NT2/D1 (cell line): ENCODE measurements around the gene CATSPER3.
"Not testable (repeated sequence)": the region's sequence is repeated elsewhere in the genome, so short reads cannot be mapped to it uniquely, and the experiment has no call there.

ENCODE experiments used
- DNase-seq: peaks from one replicate; pipeline ENCODE4 v3.0.0-alpha.2; 2011; ENCODE audit warnings: low read depth, low spot score
- H3K27me3 ChIP-seq: 2 replicates; pipeline ENCODE4 v1.6.0; 2011; ENCODE audit warnings: mild to moderate bottlenecking; ENCODE audit not compliant: insufficient read length, insufficient read depth
- H3K36me3 ChIP-seq: 2 replicates; pipeline ENCODE4 v1.6.1; 2011; ENCODE audit warnings: mild to moderate bottlenecking, low read length, mixed read lengths; ENCODE audit not compliant: insufficient read depth, insufficient read length
- H3K4me1 ChIP-seq: 2 replicates; pipeline ENCODE4 v1.5.1; 2011; ENCODE audit not compliant: insufficient read depth, insufficient read length
- H3K4me3 ChIP-seq: 2 replicates; pipeline ENCODE4 v1.5.1; 2011; ENCODE audit warnings: low read depth; ENCODE audit not compliant: insufficient read length
- H3K9ac ChIP-seq: 2 replicates; pipeline ENCODE4 v1.6.0; 2011; ENCODE audit warnings: low read depth; ENCODE audit not compliant: insufficient read length
- H3K9me3 ChIP-seq: 2 replicates; pipeline ENCODE4 v1.5.1; 2011; ENCODE audit warnings: mild to moderate bottlenecking, low read length; ENCODE audit not compliant: insufficient read depth
- SUZ12 ChIP-seq: IDR thresholded peaks from 2 replicates; pipeline ENCODE4 v1.6.1; 2011; ENCODE audit not compliant: insufficient read length, insufficient read depth; ENCODE audit errors: extremely low read depth
- YY1 ChIP-seq: IDR thresholded peaks from 2 replicates; pipeline ENCODE4 v1.6.1; 2011; ENCODE audit not compliant: insufficient read length, insufficient read depth
- ZNF274 ChIP-seq: IDR thresholded peaks from 2 replicates; pipeline ENCODE4 v1.6.1; 2011; ENCODE audit warnings: mild to moderate bottlenecking, low read depth, low read length

CATSPER3 gene

DNA sequence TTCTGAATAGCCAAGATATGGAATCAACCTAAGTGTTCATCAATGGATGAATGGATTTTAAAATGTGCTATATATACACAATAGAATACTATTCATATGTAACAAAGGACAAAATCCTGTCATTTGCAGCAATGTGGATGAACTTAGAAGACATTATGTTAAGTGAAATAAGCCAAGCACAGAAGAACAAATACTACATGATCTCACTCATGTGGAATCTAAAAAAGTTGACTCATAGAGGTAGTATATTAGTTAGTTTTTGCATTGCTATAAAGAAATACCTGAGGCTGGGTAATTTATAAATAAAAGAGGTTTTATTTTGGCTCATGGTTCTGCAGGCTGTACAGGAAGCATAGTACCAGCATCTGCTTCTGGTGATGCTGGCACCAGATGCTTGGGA lies 8.1 kb downstream of the CATSPER3 start:
- H3K9me3 ChIP-seq = peaks cover 50% of the 10 kb centered on the region
- no peaks in the 10 kb centered on the region for H3K4me1 ChIP-seq
- no peak for TF ChIP-seq SUZ12
- TF ChIP-seq ZNF274 = no peak
- TF ChIP-seq YY1 = no peak
- H3K4me3 ChIP-seq = no peak overlapping the region
- no peaks in the 10 kb centered on the region for H3K27me3 ChIP-seq
- no peaks in the 10 kb centered on the region for H3K36me3 ChIP-seq
- no peak for DNase-seq
- no peak overlapping the region for H3K9ac ChIP-seq

DNA sequence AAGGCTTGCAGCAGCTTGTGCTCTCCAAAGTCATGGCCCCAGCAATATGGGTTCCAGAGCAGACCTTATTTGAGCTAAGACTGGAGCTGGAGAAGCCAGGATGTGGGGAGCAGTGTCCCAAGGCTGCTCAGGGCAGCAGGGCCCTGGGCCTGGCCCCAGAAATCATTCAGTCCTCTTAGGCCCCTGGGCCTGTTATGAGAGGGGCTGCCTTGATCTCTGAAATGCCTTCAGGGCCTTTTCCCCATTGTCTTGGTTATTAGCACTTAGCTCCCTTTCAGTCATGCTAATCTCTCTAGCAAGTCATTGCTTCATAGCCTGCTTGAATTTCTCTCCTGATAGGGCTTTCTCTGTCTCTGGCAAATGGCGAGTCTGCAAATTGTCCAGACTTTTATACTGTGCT lies 9.1 kb downstream of the CATSPER3 start:
- Histone ChIP-seq H3K4me3 (no peak overlapping the region), H3K4me1 (no peaks in the 10 kb centered on the region), H3K27me3 (no peaks in the 10 kb centered on the region), H3K9me3 (peaks cover 55% of the 10 kb centered on the region), H3K9ac (no peak overlapping the region), H3K36me3 (no peaks in the 10 kb centered on the region)
- no peak for TF ChIP-seq SUZ12
- TF ChIP-seq ZNF274 = no peak
- no peak for TF ChIP-seq YY1
- peak; percentile 57 for DNase-seq

DNA sequence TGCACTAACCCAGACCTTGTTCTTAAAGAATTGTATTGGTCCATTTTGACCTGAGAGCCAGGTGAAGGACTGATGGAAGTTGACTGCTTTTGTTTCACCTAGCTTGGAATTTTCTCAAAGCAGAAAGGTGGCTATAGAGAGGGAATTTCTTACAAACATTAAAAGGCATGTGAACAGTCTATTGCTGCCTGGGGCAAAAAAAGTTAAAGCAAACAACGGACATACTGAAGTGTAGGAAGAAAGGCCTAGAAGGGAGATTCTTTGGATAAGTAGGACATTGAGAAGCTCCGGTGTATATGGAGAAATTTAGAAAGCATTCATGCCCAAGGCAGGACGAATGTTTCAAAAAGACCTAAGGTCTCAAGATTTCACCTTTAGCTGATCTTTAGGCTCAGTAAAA lies 11.7 kb downstream of the CATSPER3 start:
- DNase-seq = no peak
- no peaks in the 10 kb centered on the region for H3K27me3 ChIP-seq
- peaks cover 69% of the 10 kb centered on the region for H3K9me3 ChIP-seq
- H3K9ac ChIP-seq = no peak overlapping the region
- no peaks in the 10 kb centered on the region for H3K4me1 ChIP-seq
- TF ChIP-seq SUZ12 = no peak
- TF ChIP-seq ZNF274 = no peak
- TF ChIP-seq YY1 = no peak
- H3K4me3 ChIP-seq = no peak overlapping the region
- no peaks in the 10 kb centered on the region for H3K36me3 ChIP-seq

DNA sequence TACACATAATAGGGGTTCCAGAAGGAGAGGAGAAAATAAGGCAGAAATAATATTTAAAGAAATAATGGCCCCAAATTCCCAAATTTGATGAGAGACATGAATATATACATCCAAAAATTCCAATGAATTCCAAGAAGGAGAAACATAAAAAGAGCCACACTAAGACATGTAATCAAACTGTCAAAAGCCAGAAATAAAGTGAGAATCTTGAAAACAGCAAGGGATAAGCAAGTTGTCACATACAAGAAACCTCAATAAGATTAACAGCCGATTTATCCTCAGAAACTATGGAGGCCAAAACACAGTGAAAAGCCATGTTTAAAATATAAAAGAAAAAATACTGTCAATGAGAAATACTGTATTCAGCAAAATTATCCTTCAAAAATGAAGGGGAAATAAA lies 14.5 kb downstream of the CATSPER3 start:
- no peaks in the 10 kb centered on the region for H3K36me3 ChIP-seq
- no peaks in the 10 kb centered on the region for H3K27me3 ChIP-seq
- no peak overlapping the region for H3K9ac ChIP-seq
- peaks cover 42% of the 10 kb centered on the region for H3K9me3 ChIP-seq
- H3K4me1 ChIP-seq = no peaks in the 10 kb centered on the region
- no peak for TF ChIP-seq ZNF274
- no peak for TF ChIP-seq SUZ12
- no peak for TF ChIP-seq YY1
- no peak overlapping the region for H3K4me3 ChIP-seq
- no peak for DNase-seq

DNA sequence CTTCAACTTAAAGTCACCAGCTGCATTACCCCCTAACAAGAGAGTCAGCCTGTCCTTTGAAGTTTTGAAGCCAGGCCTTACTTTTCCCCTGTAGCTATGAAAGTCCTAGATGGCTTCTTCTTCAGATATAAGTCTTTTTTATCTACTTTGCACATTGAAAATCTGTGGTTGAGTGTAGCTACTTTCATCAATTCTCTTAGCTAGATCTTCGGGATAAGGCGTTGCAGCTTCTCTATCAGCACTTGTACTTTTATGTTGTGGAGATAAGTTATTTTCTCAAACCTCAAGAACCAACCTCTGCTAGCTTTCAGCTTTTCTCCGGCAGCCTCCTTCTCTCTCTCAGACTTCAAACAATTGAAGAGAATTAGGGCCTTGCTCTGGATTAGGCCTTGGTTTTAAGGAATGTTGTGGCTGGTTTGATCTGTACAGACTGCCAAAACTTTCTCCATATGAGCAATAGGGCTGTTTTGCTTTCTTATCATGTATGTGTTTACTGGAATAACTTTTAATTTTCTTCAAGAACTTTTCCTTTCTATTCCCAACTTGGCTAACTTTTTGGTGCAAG lies 21.6 kb downstream of the CATSPER3 start:
- no peak overlapping the region for H3K4me3 ChIP-seq
- no peak for DNase-seq
- no peak overlapping the region for H3K9ac ChIP-seq
- peaks cover 6% of the 10 kb centered on the region; the same call in 1 of the 2 replicates for H3K9me3 ChIP-seq
- no peaks in the 10 kb centered on the region for H3K27me3 ChIP-seq
- no peak for TF ChIP-seq ZNF274
- no peak for TF ChIP-seq SUZ12
- no peak for TF ChIP-seq YY1
- no peaks in the 10 kb centered on the region for H3K4me1 ChIP-seq
- no peaks in the 10 kb centered on the region for H3K36me3 ChIP-seq

DNA sequence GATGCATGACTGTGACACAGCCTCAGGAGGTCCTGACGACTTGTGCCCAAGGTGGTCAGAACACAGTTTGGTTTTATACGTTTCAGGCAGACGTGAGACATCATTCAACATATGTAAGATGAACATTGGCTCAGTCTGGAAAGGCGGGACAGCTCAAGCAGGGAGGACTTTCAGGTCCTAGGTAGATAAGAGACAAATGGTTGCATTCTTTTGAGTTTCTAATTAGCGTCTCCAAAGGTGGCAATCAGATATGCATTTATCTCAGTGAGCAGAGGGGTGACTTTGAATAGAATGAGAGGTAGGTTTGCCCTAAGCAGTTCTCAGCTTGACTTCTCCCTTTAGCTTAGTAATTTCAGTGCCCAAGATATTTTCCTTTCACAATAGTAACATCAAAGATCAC lies 22.5 kb downstream of the CATSPER3 start:
- H3K36me3 ChIP-seq, H3K4me3 ChIP-seq, DNase-seq, H3K27me3 ChIP-seq, H3K9me3 ChIP-seq, H3K4me1 ChIP-seq, H3K9ac ChIP-seq: not testable (repeated sequence)

DNA sequence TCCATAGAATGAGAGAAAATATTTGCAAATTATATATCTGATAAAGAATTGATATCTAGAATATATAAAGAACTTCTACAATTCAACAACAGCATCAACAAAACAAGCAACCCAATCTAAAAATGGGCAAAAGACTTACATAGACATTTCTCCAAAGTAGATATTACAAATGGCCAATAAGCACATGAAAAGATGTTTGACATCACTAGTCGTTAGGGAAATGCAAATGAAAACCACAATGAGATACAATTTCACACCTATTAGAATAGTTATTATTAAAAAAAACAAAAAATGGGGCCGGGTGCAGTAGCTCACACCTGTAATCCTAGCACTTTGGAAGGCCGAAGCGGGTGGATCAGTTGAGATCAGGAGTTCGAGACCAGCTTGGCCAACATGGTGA lies 24.4 kb downstream of the CATSPER3 start:
- Histone ChIP-seq H3K9ac (no peak overlapping the region), H3K4me1 (no peaks in the 10 kb centered on the region), H3K9me3 (0 out of 2 replicates have a peak, but pooled peaks cover 6% of the 10 kb centered on the region), H3K27me3 (no peaks in the 10 kb centered on the region), H3K4me3 (no peak overlapping the region), H3K36me3 (no peaks in the 10 kb centered on the region)
- no peak for DNase-seq
- no peak for TF ChIP-seq YY1
- no peak for TF ChIP-seq ZNF274
- no peak for TF ChIP-seq SUZ12

DNA sequence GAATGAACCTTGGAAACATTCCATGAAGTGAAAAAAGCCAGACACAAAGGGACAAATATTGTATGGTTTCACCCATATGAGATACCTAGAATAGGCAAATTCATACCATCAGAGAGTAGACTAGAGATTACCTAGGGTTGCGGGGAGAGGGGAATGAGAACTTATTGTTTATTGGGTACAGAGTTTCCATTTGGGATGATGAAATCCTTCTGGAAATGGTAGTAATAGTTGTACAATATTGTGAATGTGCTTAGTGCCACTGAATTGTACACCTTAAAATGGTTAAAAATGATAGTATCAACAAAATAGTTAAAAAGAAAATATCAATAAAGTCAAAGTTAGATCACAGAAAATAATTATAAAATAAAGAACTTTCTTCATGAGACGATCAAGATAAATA lies 25.5 kb downstream of the CATSPER3 start:
- H3K9me3 ChIP-seq = 0 out of 2 replicates have a peak, but pooled peaks cover 6% of the 10 kb centered on the region
- H3K4me3 ChIP-seq = no peak overlapping the region
- DNase-seq = no peak
- H3K36me3 ChIP-seq = no peaks in the 10 kb centered on the region
- no peak for TF ChIP-seq YY1
- TF ChIP-seq ZNF274 = no peak
- no peak for TF ChIP-seq SUZ12
- no peaks in the 10 kb centered on the region for H3K4me1 ChIP-seq
- no peaks in the 10 kb centered on the region for H3K27me3 ChIP-seq
- no peak overlapping the region for H3K9ac ChIP-seq
